IMR-90 (cell line): ENCODE results near the gene CCND1. TPM values are rescaled to one million over a fixed set of nuclear protein-coding genes. Genes with fewer than 3 reads are reported as not detected.

Source experiments
- ATAC-seq: fragments of 200-7000 bp; cut with Tn5 transposase; 2 replicates; pipeline ENCODE4 v1.9.1; 2020; ENCODE audit warnings: low read depth, mild to moderate bottlenecking, moderate library complexity
- BruUV-seq: library from RNA; stranded (reverse); fragments of 400-500 nt; replicated peaks from 2 replicates; lab custom pipeline; 2021; lab: Mats Ljungman, UMichigan
- CTCF ChIA-PET: fragments of 300-600 bp; formaldehyde crosslinking; extraction: SDS; loops from one replicate; lab custom pipeline; 2021; ENCODE audit warnings: antibody characterized with exemption; lab: Yijun Ruan, JAX
- POLR2A ChIA-PET: fragments of 300-600 bp; sonication (Branson Sonifier 250); formaldehyde crosslinking; loops from one replicate; lab custom pipeline; 2022; ENCODE audit warnings: antibody characterized with exemption; ENCODE audit not compliant: unreplicated experiment; lab: Charles Lee
- DNase-seq: peaks from one replicate; pipeline ENCODE4 v3.0.0; 2013
- H2AFZ ChIP-seq: replicated peaks from 2 replicates; pipeline ENCODE3; 2013; ENCODE audit warnings: low read length, mild to moderate bottlenecking; ENCODE audit not compliant: poor library complexity
- H2AK5ac ChIP-seq: 2 replicates; pipeline ENCODE4 v1.6.1; 2013; ENCODE audit warnings: low read depth, low read length, inconsistent platforms
- H2AK9ac ChIP-seq: replicated peaks from 2 replicates; pipeline ENCODE3; 2013; ENCODE audit warnings: mild to moderate bottlenecking, low read depth, low read length, moderate library complexity; ENCODE audit not compliant: poor library complexity
- H2BK120ac ChIP-seq: 2 replicates; pipeline ENCODE4 v1.6.1; 2013; ENCODE audit warnings: low read depth, low read length, inconsistent platforms
- H2BK15ac ChIP-seq: 3 replicates; pipeline ENCODE4 v1.6.1; 2013; ENCODE audit warnings: low read depth, low read length, inconsistent platforms
- H2BK20ac ChIP-seq: 2 replicates; pipeline ENCODE4 v1.6.1; 2013; ENCODE audit warnings: low read depth, mild to moderate bottlenecking, inconsistent platforms, low read length, moderate library complexity
- H2BK5ac ChIP-seq: 2 replicates; pipeline ENCODE4 v1.6.1; 2013; ENCODE audit warnings: mild to moderate bottlenecking, low read depth, low read length, inconsistent platforms; ENCODE audit not compliant: poor library complexity, severe bottlenecking
- H3K14ac ChIP-seq: replicated peaks from 2 replicates; pipeline ENCODE4 v1.6.1; 2013; ENCODE audit warnings: low read depth, low read length, inconsistent platforms
- H3K18ac ChIP-seq: 2 replicates; pipeline ENCODE4 v1.6.1; 2013; ENCODE audit warnings: low read depth, low read length, control low read depth
- H3K23ac ChIP-seq: 2 replicates; pipeline ENCODE4 v1.6.1; 2013; ENCODE audit warnings: low read depth, low read length, inconsistent platforms
- H3K27ac ChIP-seq: 2 replicates; pipeline ENCODE4 v1.5.1; 2013; ENCODE audit warnings: mild to moderate bottlenecking, control low read depth, low read length; ENCODE audit not compliant: insufficient read depth
- H3K27me3 ChIP-seq: 2 replicates; pipeline ENCODE4 v1.6.1; 2013; ENCODE audit warnings: low read length; ENCODE audit not compliant: control insufficient read depth, insufficient read depth
- H3K36me3 ChIP-seq: 2 replicates; pipeline ENCODE4 v1.6.1; 2013; ENCODE audit warnings: low read length, mixed read lengths; ENCODE audit not compliant: control insufficient read depth, insufficient read depth
- H3K4ac ChIP-seq: 2 replicates; pipeline ENCODE4 v1.6.1; 2013; ENCODE audit warnings: low read depth, low read length, inconsistent platforms
- H3K4me1 ChIP-seq: 2 replicates; pipeline ENCODE4 v1.6.1; 2013; ENCODE audit warnings: low read length, mixed read lengths; ENCODE audit not compliant: control insufficient read depth, insufficient read depth
- H3K4me2 ChIP-seq: 2 replicates; pipeline ENCODE4 v1.6.1; 2013; ENCODE audit warnings: low read depth, mild to moderate bottlenecking, control low read depth, low read length, moderate library complexity
- H3K4me3 ChIP-seq: 2 replicates; pipeline ENCODE4 v1.5.1; 2013; ENCODE audit warnings: low read depth, mild to moderate bottlenecking, control low read depth, low read length, moderate library complexity; ENCODE audit not compliant: insufficient read depth
- H3K56ac ChIP-seq: 2 replicates; pipeline ENCODE4 v1.6.1; 2013; ENCODE audit warnings: low read length, inconsistent platforms; ENCODE audit not compliant: insufficient read depth; ENCODE audit errors: extremely low read depth
- H3K79me1 ChIP-seq, 2 experiments: 2 replicates each; pipeline ENCODE4 v1.6.1; 2013; ENCODE audit warnings: low read length in 2 of 2, inconsistent platforms in 1 of 2, low read depth in 1 of 2
- H3K9ac ChIP-seq: 2 replicates; pipeline ENCODE4 v1.6.1; 2013; ENCODE audit warnings: low read depth, low read length, control low read depth
- H3K9me1 ChIP-seq: 2 replicates; pipeline ENCODE4 v1.6.1; 2013; ENCODE audit warnings: low read length, inconsistent platforms; ENCODE audit not compliant: insufficient read depth
- H3K9me3 ChIP-seq: 2 replicates; pipeline ENCODE4 v1.6.1; 2013; ENCODE audit warnings: low read length; ENCODE audit not compliant: control insufficient read depth, insufficient read depth
- H4K20me1 ChIP-seq: 2 replicates; pipeline ENCODE4 v1.6.1; 2013; ENCODE audit warnings: low read length, inconsistent platforms; ENCODE audit not compliant: insufficient read depth
- H4K5ac ChIP-seq: 2 replicates; pipeline ENCODE4 v1.6.1; 2013; ENCODE audit warnings: mild to moderate bottlenecking, low read depth, low read length, control low read depth
- H4K8ac ChIP-seq, 2 experiments: 2 replicates each; pipeline ENCODE4 v1.6.1; 2013; ENCODE audit warnings: low read depth in 2 of 2, low read length in 2 of 2, control low read depth in 1 of 2, inconsistent platforms in 1 of 2
- H4K91ac ChIP-seq: 2 replicates; pipeline ENCODE4 v1.6.1; 2013; ENCODE audit warnings: low read depth, low read length, inconsistent platforms; ENCODE audit not compliant: insufficient read depth
- BHLHE40 ChIP-seq: fragments of 150-350 bp; IDR thresholded peaks from 2 replicates; pipeline ENCODE4 v1.6.1; 2016; ENCODE audit warnings: mild to moderate bottlenecking, low read depth, low read length
- CEBPB ChIP-seq: IDR thresholded peaks from 2 replicates; pipeline ENCODE4 v1.6.1; 2012; ENCODE audit warnings: low read depth, low read length, improper control_type of control experiment
- CHD1 ChIP-seq: IDR thresholded peaks from 2 replicates; pipeline ENCODE4 v1.6.1; 2012; ENCODE audit warnings: low read depth, low read length, improper control_type of control experiment
- MAFK ChIP-seq: IDR thresholded peaks from 2 replicates; pipeline ENCODE4 v1.6.1; 2012; ENCODE audit warnings: low read depth, low read length, improper control_type of control experiment
- MAZ ChIP-seq: IDR thresholded peaks from 2 replicates; pipeline ENCODE4 v1.6.1; 2012; ENCODE audit warnings: low read depth, mild to moderate bottlenecking, low read length, improper control_type of control experiment, moderate library complexity, borderline replicate concordance
- MXI1 ChIP-seq: IDR thresholded peaks from 2 replicates; pipeline ENCODE4 v1.6.1; 2012; ENCODE audit warnings: low read depth, mild to moderate bottlenecking, low read length, moderate library complexity, borderline replicate concordance
- RAD21 ChIP-seq: IDR thresholded peaks from 2 replicates; pipeline ENCODE4 v1.6.1; 2012; ENCODE audit warnings: low read length, improper control_type of control experiment
- RCOR1 ChIP-seq: IDR thresholded peaks from 2 replicates; pipeline ENCODE4 v1.6.1; 2012; ENCODE audit warnings: mild to moderate bottlenecking, low read length, improper control_type of control experiment; ENCODE audit not compliant: insufficient replicate concordance
- RFX5 ChIP-seq: IDR thresholded peaks from 2 replicates; pipeline ENCODE4 v1.8.0; 2012; ENCODE audit warnings: low read depth, mild to moderate bottlenecking, low read length, moderate library complexity
- SMC3 ChIP-seq: fragments of 150-350 bp; IDR thresholded peaks from 2 replicates; pipeline ENCODE4 v1.6.1; 2016; ENCODE audit warnings: low read depth, mild to moderate bottlenecking, antibody characterized with exemption, low read length, moderate library complexity
- WGBS, 2 experiments: methylation state at CpG; one replicate each; pipeline versions ENCODE4 v1.1.5 to v1.1.7; 2013; ENCODE audit warnings: missing lambda C conversion rate in 2 of 2; ENCODE audit not compliant: insufficient read length in 1 of 2; ENCODE audit errors: extremely low coverage in 2 of 2; 5-methylcytosine and 5-hydroxymethylcytosine counted together
- dilution Hi-C: fragments of 300-500 bp; cut with HindIII; formaldehyde crosslinking; loops from one replicate; pipeline ENCODE4 v1.14.3; 2018; ENCODE audit warnings: low sequenced_read_pairs; ENCODE audit not compliant: unreplicated experiment
- in situ Hi-C: fragments of 300-500 bp; cut with MboI; formaldehyde crosslinking; loops from 3 replicates; pipeline ENCODE4 v1.14.3; 2019; ENCODE audit warnings: low sequenced_read_pairs, inconsistent platforms, mixed read lengths
- intact Hi-C: fragments of 100-400 bp; cut with micrococcal nuclease; formaldehyde crosslinking; loops from 2 replicates; pipeline ENCODE4 v1.10.0; 2022
- polyA plus RNA-seq, 3 experiments: library from polyadenylated mRNA; depleted of rRNA; stranded (reverse); fragments of >200 nt; gene quantifications; 2 replicates each; pipeline ENCODE4 v1.2.3, GENCODE V29; 2012; ENCODE audit warnings: low replicate concordance in 1 of 3
- total RNA-seq: library from RNA; depleted of rRNA; stranded (reverse); fragments of >200 nt; gene quantifications from 2 replicates; pipeline ENCODE4 v1.2.3, GENCODE V29; 2012
- TF ChIP-seq, protein P1 (sequence below): conservative IDR thresholded peaks from 2 replicates; pipeline ENCODE4 v1.5.1; 2012; ENCODE audit warnings: mild to moderate bottlenecking, low read depth, low read length, improper control_type of control experiment
- TF ChIP-seq, protein P2 (sequence below): fragments of 150-350 bp; IDR thresholded peaks from 2 replicates; pipeline ENCODE4 v1.6.1; 2017; ENCODE audit warnings: mild to moderate bottlenecking, antibody characterized with exemption, low read length, low read depth

The CCND1 gene
- total and polyA plus RNA-seq, 2 of the 4 experiments (the other 2 are of a cell fraction) = 481 to 748 TPM

DNA sequence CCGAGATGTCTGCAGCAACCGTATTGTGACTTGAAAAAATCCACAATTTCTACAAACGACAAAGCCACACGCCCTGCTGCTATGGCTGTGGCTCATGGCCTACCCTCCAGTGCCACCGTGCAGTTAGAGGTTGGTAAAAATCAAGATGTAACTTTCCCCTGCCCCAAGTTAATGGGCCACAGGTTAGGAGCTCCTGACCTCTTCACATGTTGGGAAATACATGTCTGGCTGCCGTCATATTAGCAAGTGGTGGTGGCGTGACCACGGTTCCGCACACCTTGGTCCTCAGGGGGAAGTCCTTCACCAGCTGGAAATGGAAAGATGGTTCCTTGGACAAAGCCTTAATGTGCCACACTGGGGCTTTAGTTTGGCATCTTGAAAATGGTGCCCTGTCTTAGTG lies 27.4 kb upstream of the CCND1 start:
- H3K9ac ChIP-seq = no peak overlapping the region
- no peaks in the 10 kb centered on the region; the same call in 1 of the 2 replicates for H3K27me3 ChIP-seq
- H3K14ac ChIP-seq = no peak overlapping the region
- H4K5ac ChIP-seq = no peak overlapping the region
- peaks cover 7% of the 10 kb centered on the region for H3K9me3 ChIP-seq
- no peak overlapping the region for H3K4ac ChIP-seq
- no peak overlapping the region for H4K91ac ChIP-seq
- ChIA-PET CTCF (no interaction called here), POLR2A (no interaction called here)
- dilution Hi-C loops (no loop called here), in situ Hi-C loops (no loop called here), intact Hi-C loops (no loop called here)
- H4K8ac ChIP-seq = no peak overlapping the region
- H3K56ac ChIP-seq = no peak overlapping the region
- no peak overlapping the region for H2BK120ac ChIP-seq
- no peak overlapping the region for H2AFZ ChIP-seq
- H3K4me3 ChIP-seq = no peak overlapping the region
- no peak overlapping the region for H2AK9ac ChIP-seq
- no peaks in the 10 kb centered on the region; the same call in 1 of the 2 replicates for H3K4me1 ChIP-seq
- 0 out of 3 replicates have a peak overlapping the region, but pooled peaks have one; percentile 52 for H2BK15ac ChIP-seq
- H3K27ac ChIP-seq = no peak overlapping the region
- 96% methylated on average over 3 of the region's 9 CpGs; no CpG with 5 or more reads in 1 of the 2 experiments for WGBS, 2 experiments
- no peak overlapping the region for H2AK5ac ChIP-seq
- H3K23ac ChIP-seq = no peak overlapping the region
- BruUV-seq = no TSS peak
- ATAC-seq (no peak), DNase-seq (no peak)
- no peak overlapping the region for H3K18ac ChIP-seq
- TF ChIP-seq MAZ = no peak
- no peak for TF ChIP-seq SMC3
- TF ChIP-seq, protein P1, sequence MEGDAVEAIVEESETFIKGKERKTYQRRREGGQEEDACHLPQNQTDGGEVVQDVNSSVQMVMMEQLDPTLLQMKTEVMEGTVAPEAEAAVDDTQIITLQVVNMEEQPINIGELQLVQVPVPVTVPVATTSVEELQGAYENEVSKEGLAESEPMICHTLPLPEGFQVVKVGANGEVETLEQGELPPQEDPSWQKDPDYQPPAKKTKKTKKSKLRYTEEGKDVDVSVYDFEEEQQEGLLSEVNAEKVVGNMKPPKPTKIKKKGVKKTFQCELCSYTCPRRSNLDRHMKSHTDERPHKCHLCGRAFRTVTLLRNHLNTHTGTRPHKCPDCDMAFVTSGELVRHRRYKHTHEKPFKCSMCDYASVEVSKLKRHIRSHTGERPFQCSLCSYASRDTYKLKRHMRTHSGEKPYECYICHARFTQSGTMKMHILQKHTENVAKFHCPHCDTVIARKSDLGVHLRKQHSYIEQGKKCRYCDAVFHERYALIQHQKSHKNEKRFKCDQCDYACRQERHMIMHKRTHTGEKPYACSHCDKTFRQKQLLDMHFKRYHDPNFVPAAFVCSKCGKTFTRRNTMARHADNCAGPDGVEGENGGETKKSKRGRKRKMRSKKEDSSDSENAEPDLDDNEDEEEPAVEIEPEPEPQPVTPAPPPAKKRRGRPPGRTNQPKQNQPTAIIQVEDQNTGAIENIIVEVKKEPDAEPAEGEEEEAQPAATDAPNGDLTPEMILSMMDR = no peak
- TF ChIP-seq MAFK = no peak
- TF ChIP-seq, protein P2, sequence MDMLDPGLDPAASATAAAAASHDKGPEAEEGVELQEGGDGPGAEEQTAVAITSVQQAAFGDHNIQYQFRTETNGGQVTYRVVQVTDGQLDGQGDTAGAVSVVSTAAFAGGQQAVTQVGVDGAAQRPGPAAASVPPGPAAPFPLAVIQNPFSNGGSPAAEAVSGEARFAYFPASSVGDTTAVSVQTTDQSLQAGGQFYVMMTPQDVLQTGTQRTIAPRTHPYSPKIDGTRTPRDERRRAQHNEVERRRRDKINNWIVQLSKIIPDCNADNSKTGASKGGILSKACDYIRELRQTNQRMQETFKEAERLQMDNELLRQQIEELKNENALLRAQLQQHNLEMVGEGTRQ = no peak
- no peak for TF ChIP-seq BHLHE40
- TF ChIP-seq RAD21 = no peak
- TF ChIP-seq MXI1 = no peak
- TF ChIP-seq RFX5 = no peak
- no peak for TF ChIP-seq CEBPB
- TF ChIP-seq CHD1 = no peak
- no peak for TF ChIP-seq RCOR1
- H3K36me3 ChIP-seq = no peaks in the 10 kb centered on the region
- no peaks in the 10 kb centered on the region for H4K20me1 ChIP-seq
- H2BK20ac ChIP-seq = no peak overlapping the region
- no peak overlapping the region for H2BK5ac ChIP-seq
- no peaks in the 10 kb centered on the region for H3K79me1 ChIP-seq
- H3K9me1 ChIP-seq = 0 out of 2 replicates have a peak, but pooled peaks cover 6% of the 10 kb centered on the region
- H3K4me2 ChIP-seq = no peak overlapping the region
